Neural cell (in vitro differentiated cells): Measurements from ENCODE around the gene WASHC4. TPM values are rescaled to one million over a fixed set of nuclear protein-coding genes. Genes with fewer than 3 reads are reported as not detected.

ENCODE experiments used
- H2AFZ ChIP-seq: fragments of 200-600, 300-800 bp; sonication (generic), shearing (Covaris generic); 2 replicates; pipeline ENCODE4 v1.6.0; 2014; ENCODE audit warnings: low read depth, mild to moderate bottlenecking, antibody characterized with exemption, low read length, moderate library complexity
- H3F3A ChIP-seq: fragments of 200-600 bp; shearing (Covaris generic); 2 replicates; pipeline ENCODE4 v1.6.1; 2016; ENCODE audit warnings: mild to moderate bottlenecking, moderate library complexity, mixed read lengths, antibody characterized with exemption, low read length; ENCODE audit not compliant: insufficient read depth, poor library complexity, severe bottlenecking
- H3K27ac ChIP-seq: fragments of 200-600, 300-800 bp; sonication (generic), shearing (Covaris generic); 2 replicates; pipeline ENCODE4 v1.5.1; 2014; ENCODE audit warnings: mild to moderate bottlenecking, low read length, moderate library complexity
- H3K27me3 ChIP-seq: fragments of 300-800, 200-600 bp; sonication (generic), shearing (Covaris generic); 2 replicates; pipeline ENCODE4 v1.6.0; 2014; ENCODE audit warnings: mild to moderate bottlenecking, low read depth, low read length, moderate library complexity; ENCODE audit not compliant: insufficient read depth
- H3K36me3 ChIP-seq: fragments of 300-800, 200-600 bp; sonication (generic), shearing (Covaris generic); 2 replicates; pipeline ENCODE4 v1.5.1; 2014; ENCODE audit warnings: mild to moderate bottlenecking, antibody characterized with exemption, low read length, moderate library complexity; ENCODE audit not compliant: insufficient read depth
- H3K4me2 ChIP-seq: fragments of 300-800, 200-600 bp; sonication (generic), shearing (Covaris generic); 2 replicates; pipeline ENCODE4 v1.6.0; 2014; ENCODE audit warnings: mild to moderate bottlenecking, low read length
- H3K4me3 ChIP-seq: fragments of 300-800, 200-600 bp; sonication (generic), shearing (Covaris generic); 2 replicates; pipeline ENCODE4 v1.5.1; 2014; ENCODE audit warnings: mild to moderate bottlenecking, low read length, moderate library complexity
- H3K79me2 ChIP-seq: fragments of 200-600 bp; shearing (Covaris generic); replicated peaks from 2 replicates; pipeline ENCODE4 v1.6.0; 2014; ENCODE audit warnings: mild to moderate bottlenecking, low read length, moderate library complexity; ENCODE audit not compliant: insufficient read depth
- H3K9ac ChIP-seq: fragments of 300-800, 200-600 bp; sonication (generic), shearing (Covaris generic); 2 replicates; pipeline ENCODE4 v1.6.1; 2016; ENCODE audit warnings: mild to moderate bottlenecking, low read length, mixed read lengths
- H3K9me2 ChIP-seq: fragments of 200-600 bp; shearing (Covaris generic); 2 replicates; pipeline ENCODE4 v1.6.1; 2016; ENCODE audit warnings: mild to moderate bottlenecking, low read length, mixed read lengths; ENCODE audit not compliant: insufficient read depth
- H3K9me3 ChIP-seq: fragments of 200-600, 300-800 bp; sonication (generic), shearing (Covaris generic); 2 replicates; pipeline ENCODE4 v1.6.1; 2016; ENCODE audit warnings: mild to moderate bottlenecking, mixed run types, low read length, moderate library complexity, mixed read lengths
- H4K20me1 ChIP-seq: fragments of 200-600 bp; shearing (Covaris generic); 2 replicates; pipeline ENCODE4 v1.6.1; 2016; ENCODE audit warnings: mild to moderate bottlenecking, mixed run types; ENCODE audit not compliant: insufficient read depth
- CTCF ChIP-seq: fragments of 450-650 bp; IDR thresholded peaks from 2 replicates; pipeline ENCODE4 v1.5.1; 2014; ENCODE audit warnings: antibody characterized with exemption, mild to moderate bottlenecking, moderate library complexity; ENCODE audit not compliant: poor library complexity, severe bottlenecking
- EP300 ChIP-seq: fragments of 450-650 bp; conservative IDR thresholded peaks from 2 replicates; pipeline ENCODE4 v1.6.1; 2014; ENCODE audit warnings: antibody characterized with exemption, mild to moderate bottlenecking, moderate library complexity; ENCODE audit not compliant: poor library complexity, severe bottlenecking
- POLR2AphosphoS5 ChIP-seq: IDR thresholded peaks from 2 replicates; pipeline ENCODE4 v1.6.1; 2012
- RAD21 ChIP-seq: fragments of 450-650 bp; conservative IDR thresholded peaks from 2 replicates; pipeline ENCODE4 v1.6.1; 2014; ENCODE audit warnings: antibody characterized with exemption, mild to moderate bottlenecking, moderate library complexity
- REST ChIP-seq: IDR thresholded peaks from 2 replicates; pipeline ENCODE4 v1.6.1; 2012; ENCODE audit warnings: borderline replicate concordance
- polyA plus RNA-seq: library from polyadenylated mRNA; depleted of rRNA; stranded (reverse); fragments of >200 nt; gene quantifications from 2 replicates; pipeline ENCODE4 v1.2.3, GENCODE V29; 2014

Gene WASHC4
- polyA plus RNA-seq, 1 donor from 2014 or later = 52.6 TPM

GRCh38 chr12:105106621-105107020 is 910 bp upstream of the WASHC4 start:
- no peaks in the 10 kb centered on the region for H3K9me3 ChIP-seq
- peak overlapping the region; percentile 95 for H3K4me3 ChIP-seq
- H3K36me3 ChIP-seq = no peaks in the 10 kb centered on the region
- H2AFZ ChIP-seq = peak overlapping the region; percentile 93
- H3K9me2 ChIP-seq = no peaks in the 10 kb centered on the region
- H3K4me2 ChIP-seq = peak overlapping the region; percentile 79
- TF ChIP-seq RAD21 = no peak
- TF ChIP-seq REST = no peak
- TF ChIP-seq EP300 = no peak
- TF ChIP-seq CTCF = no peak
- peaks cover 35% of the 10 kb centered on the region for H3K79me2 ChIP-seq
- H4K20me1 ChIP-seq = no peaks in the 10 kb centered on the region
- H3F3A ChIP-seq = no peaks in the 10 kb centered on the region
- H3K27ac ChIP-seq = peak overlapping the region; percentile 74
- peak overlapping the region; percentile 80 for H3K9ac ChIP-seq
- no peaks in the 10 kb centered on the region for H3K27me3 ChIP-seq

GRCh38 chr12:105107171-105107493 is 399 bp upstream of the WASHC4 start:
- Histone ChIP-seq H3K9me2 (no peaks in the 10 kb centered on the region), H3K27ac (peak overlapping the region; percentile 74), H3K4me3 (peak overlapping the region; percentile 95), H3F3A (no peaks in the 10 kb centered on the region), H3K4me2 (peak overlapping the region; percentile 79), H3K27me3 (no peaks in the 10 kb centered on the region), H3K9ac (peak overlapping the region; percentile 80), H3K9me3 (no peaks in the 10 kb centered on the region), H3K36me3 (no peaks in the 10 kb centered on the region), H4K20me1 (no peaks in the 10 kb centered on the region), H3K79me2 (peaks cover 41% of the 10 kb centered on the region), H2AFZ (peak overlapping the region; percentile 93)
- TF ChIP-seq POLR2AphosphoS5 = no peak
- TF ChIP-seq REST = peak; percentile 20
